Ecto neural progenitor cell (in vitro differentiated cells): ENCODE data around the gene CDC5L.
"Not testable (repeated sequence)": the region's sequence is repeated elsewhere in the genome, so short reads cannot be mapped to it uniquely, and the experiment has no call there.

Experiments used
- DNase-seq: peaks from one replicate; pipeline ENCODE4 v3.0.0-alpha.2; 2018; ENCODE audit warnings: low spot score

The CDC5L gene

GRCh38 chr6:44415449-44415848 is 27.9 kb downstream of the CDC5L start:
- no peak for DNase-seq

DNA sequence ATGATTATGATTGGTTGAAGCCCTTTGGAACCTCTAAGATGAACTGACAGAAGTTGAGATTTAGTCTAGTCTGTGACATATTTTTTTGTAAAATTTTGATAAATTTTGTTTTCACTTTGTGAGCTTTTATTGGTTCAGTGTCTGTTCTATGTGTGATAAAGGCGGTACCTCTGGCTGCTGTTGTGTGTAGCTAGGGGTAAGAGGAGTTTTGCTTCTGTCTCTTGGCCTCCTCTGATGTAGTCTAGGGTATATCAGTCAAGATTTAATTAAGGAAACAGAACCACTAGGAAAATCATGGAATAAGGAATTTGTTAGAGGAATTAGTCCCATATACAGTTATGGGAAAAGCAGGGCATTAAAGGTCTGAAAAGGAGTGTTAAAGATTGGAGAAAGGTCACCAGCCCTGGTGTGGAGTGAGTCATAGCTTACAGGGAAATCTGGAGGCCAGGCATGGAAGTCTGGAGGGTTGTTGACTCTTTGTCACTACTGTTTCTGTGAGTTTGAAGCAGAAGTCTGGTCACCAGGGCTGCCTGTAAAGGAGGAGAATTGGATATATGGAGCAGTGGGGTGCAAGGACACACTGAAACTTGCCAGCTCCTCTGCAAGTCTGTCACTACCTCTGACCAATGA is 28.5 kb downstream of the CDC5L start:
- DNase-seq: no peak

DNA sequence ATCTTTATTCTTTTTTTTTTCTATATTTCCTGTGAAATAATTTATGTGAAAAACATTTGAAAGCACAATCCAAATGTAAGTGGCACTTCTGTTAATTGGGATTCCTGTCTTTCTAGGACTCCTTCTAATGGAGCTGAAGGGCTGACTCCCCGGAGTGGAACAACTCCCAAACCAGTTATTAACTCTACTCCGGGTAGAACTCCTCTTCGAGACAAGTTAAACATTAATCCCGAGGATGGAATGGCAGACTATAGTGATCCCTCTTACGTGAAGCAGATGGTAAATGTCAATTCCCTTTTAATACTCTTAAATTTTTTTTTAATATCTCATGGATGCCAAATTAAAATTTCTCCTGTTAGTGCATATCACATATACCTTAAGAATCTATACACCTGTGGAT is 35.0 kb downstream of the CDC5L start:
- DNase-seq: no peak

GRCh38 chr6:44423306-44423705 is 35.8 kb downstream of the CDC5L start:
- no peak for DNase-seq

DNA sequence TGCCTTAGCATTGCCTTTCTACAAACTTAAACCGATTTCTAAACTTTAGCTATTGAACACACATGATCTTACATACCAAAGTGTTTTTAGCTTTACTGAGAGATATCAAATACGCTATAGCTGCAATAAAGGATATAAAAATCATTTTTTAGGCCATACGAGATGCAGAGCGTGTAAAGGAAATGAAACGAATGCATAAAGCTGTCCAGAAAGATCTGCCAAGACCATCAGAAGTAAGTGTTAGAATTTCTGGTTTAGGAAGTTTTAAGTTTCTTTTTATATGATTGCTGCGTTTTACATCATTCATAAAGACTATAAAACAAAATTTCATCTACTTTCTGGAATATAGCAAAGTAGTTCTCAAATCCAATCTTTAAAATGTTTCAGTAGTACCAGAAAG is 38.4 kb downstream of the CDC5L start:
- DNase-seq: no peak

DNA sequence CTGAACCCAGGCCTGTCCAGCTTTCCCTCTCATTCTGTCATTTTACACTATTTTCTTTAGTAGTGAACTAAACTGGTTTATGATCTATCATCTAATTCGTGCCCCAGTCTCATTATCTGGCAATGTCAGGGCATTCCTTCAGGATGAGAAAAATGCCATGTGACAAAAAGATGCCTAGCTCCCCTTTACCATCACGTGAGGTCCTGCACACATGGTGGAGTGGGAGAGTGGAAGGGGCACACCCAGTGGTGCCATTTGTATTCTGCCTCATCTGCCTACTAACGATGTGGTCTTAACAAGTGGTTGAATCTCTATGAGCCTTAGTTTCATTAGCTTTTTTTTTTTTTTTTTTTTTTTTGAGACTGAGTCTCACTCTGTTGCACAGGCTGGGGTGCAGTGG is 41.2 kb downstream of the CDC5L start:
- no peak for DNase-seq

GRCh38 chr6:44430326-44430725 is 42.8 kb downstream of the CDC5L start:
- DNase-seq: no peak

DNA sequence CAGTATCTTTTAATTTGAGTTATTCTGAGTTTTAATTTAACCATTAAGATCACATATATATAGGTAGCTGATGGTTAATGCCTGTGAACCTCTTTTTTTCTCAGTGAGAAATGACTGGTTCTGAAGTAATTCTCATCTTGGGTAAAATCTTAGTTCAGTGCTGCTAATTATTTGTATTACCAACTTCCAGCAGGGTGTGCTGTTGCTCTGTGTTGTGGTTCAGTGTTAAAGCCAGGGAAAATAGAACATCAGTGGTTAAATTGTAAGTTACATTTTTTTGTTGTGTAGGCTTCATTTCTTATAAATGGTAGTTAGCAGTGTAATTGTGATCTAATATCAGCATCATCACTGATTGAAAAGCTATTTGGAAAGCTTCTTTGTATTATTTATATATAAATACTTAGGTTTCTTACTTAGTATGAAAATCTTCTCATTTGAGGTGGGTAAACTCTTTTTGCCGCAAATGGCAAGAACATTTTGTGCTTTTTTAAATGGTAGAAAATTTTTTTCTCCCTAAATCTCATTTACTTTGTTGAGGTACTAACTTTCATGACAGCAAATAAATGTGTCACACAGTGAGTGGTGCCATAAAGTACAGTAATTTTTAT is 43.7 kb downstream of the CDC5L start:
- DNase-seq: no peak

DNA sequence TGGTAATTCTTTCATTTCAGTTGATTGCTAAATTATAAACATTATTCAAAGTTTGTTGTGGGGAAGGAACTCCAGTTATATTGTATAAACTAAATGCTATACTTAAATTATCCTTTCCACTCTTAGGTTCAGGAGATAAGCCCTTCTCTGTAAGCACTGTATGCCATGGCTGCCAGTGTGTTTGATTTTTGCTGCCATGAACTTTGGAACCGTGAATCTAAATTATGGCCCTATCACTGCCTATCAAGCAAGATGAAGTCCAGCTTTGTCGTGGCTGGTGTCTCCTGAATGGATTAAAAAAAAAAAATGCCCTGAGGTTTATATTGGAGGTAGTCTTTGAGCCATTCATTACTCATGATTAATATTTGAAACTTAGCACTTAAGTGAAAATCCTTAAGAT is 44.7 kb downstream of the CDC5L start:
- no peak for DNase-seq

- no peak for DNase-seq
These were observed 45.2 kb downstream of the CDC5L start for GRCh38 chr6:44432726-44433125.

DNA sequence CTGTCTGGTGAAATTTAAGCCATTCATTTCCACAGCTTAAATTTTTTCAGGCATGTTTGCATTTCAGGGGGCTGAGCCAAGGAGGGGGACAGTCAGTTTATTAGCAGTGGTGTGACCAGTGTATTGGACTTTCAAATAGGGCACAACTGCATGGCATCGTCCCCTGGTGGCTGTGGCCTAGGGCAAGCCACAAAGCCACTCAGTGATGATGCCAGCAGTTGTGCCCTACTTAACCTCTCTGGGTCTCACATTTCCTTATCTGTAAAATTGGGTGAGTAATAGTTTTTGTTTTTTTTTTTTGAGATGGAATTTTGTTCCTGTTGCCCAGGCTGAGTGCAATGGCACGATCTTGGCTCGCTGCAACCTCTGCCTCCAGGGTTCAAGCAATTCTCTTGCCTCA is 48.0 kb downstream of the CDC5L start:
- no peak for DNase-seq

DNA sequence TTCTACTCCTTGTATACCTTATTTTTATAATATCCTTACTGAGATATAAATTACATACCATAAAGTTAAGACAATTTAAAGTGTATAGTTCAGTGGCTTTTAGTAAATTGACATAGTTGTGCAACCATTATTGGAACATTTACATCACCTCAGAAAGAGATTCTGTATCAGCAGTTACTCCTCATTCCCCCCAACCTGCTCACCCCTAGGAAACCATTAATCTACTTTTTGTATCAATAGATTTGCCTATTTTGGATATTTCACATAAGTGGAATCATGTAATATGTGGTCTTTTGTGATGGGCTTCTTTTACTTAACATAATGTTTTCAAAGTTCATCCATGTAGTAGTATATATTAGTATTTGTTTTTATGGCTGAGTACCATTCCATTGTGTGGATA is 51.3 kb downstream of the CDC5L start:
- no peak for DNase-seq

- DNase-seq: no peak
These were observed 52.0 kb downstream of the CDC5L start for GRCh38 chr6:44439270-44440045.

GRCh38 chr6:44441091-44441855 is 53.8 kb downstream of the CDC5L start:
- DNase-seq: no peak

DNA sequence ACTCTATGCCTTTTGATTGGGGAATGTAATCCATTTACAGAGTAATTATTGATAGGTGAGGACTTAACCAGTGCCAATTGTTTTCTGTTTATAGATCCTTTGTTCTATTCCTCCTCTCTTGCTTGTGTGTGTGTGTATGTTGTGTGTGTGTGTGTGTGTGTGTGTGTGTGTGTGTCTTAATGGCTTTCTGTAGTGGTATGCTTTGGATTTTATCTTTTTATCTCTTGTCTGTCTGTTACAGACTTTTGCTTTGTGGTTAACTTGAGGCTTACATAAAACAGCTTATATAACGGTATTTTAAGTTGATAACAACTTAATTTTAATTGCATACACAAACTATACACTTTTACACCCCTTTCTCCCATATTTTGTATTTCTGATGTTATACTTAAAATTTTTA is 54.7 kb downstream of the CDC5L start:
- no peak for DNase-seq

DNA sequence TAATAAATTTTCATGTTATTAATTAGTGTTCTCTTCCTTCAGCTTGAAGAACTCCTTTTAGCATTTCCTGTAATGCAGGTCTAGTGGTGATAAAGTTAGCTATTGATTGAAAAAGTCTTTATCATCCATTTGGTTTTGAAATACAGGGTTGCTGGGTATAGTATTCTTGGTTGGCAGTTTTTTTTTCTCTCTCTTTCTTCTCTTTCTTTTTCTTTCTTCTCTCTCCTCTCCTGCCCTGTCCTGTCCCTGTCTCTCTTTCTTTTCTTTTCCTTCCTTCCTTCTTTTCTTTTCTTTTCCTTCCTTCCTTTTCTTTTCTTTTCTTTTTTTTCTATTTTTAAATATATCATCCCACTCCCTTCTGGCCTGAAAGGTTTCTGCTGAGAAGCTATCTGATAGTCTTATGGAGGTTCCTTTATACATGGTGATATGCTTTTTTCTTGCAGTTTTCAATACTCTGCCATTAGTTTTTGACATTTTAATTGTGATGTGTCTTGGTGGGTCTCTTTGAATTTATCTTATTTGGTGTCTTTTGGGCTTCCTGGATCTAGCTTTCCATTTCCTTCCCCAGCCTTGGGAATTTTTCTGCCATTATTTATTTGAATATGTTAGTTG is 55.4 kb downstream of the CDC5L start:
- DNase-seq: no peak

GRCh38 chr6:44444853-44445252 is 57.3 kb downstream of the CDC5L start:
- DNase-seq: no peak

DNA sequence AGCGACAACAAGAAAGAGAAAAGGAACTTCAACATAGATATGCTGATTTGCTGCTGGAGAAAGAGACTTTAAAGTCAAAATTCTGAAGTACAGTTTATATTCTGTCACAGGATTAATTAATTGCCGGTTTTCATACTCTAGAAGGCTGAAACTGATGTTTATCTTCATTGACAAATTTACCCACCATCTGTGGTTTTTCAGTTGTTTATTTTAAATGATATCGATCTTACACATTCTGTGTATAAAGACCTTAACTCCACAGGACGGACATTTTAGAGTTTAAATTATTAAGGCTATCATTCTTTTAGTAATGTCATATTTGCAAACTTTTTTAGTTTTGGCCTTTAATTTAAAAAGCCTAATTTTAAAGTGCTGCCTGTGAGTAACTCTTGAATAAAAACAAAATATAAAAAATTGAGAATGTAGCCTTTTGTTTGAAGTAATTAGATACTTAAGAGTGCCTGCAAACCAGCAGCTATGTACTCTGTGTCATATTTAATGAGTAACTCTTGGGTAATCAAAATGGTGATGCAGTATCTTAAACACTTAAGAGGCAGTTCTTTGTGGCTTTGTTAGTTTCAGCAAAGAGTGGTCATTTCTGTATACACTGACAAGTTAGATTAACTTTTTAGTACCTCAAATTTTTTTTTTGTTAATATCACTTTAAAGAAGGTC is 59.3 kb downstream of the CDC5L start:
- no peak for DNase-seq

- DNase-seq: not testable (repeated sequence)
These were observed 61.7 kb downstream of the CDC5L start for GRCh38 chr6:44449181-44449580.

- no peak for DNase-seq
These were observed 64.5 kb downstream of the CDC5L start for GRCh38 chr6:44451803-44452695.

DNA sequence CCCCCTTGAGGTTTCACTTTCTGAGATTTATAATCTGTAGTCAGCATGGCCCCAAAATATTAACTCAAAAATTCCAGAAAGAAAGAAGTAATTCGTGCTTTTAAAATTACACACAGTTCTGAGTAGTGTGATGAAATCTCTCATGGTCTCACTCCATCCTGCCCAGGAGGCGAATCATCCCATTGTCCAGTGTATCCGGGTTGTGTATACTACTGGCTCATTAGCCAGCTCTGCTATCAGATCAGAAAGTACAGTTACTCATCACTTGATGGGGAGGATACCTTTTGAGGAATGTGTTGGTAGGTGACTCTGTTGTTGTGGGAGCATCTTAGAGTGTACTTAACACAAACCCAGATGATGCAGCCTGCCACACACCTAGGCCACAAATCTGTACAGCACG is 65.2 kb downstream of the CDC5L start:
- DNase-seq: no peak
